ENCODE measurements around the gene SCO2.

The SCO2 gene

DNA sequence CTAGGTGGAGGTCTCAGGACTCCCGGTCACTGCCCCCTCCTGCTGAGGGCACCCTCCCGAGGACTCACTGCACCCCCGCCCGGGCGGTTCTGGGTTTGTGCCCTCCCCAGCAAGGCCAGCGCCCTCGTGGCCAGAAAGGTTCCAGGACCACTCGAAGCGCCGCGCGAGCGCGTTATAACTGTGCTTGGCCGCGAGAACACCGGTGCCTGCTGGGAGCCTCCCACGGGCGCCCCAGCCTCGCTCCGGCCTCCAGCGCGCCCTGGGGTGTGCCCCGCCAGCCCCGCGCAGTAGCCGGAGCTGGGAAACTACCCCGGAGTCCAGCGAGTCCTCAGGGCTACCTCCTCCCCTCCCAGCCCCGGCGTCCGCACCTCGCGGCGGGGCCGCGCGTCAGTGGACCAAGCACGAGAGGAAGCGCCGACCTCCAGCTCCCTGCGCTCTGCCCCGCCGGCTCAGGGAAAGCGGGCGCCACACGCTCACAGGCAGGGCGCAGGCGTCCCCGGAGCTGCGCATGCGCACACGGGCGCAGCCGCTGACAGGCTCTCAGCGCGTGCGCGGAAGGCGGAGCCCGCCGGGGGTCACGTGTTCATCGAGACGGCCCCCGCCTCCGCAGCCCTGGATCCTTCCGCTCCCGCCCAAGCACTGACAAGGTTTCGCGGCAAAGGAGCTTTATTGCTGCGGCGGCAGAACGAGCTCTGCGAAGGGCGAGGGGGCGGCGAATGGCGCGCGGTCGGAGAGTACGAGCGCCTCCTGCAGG, at the start of gene SCO2:
Gene SCO2, minus strand, starts transcription at position 495 of the 754 bp plus-strand sequence. CDS start 1,187 bp downstream, outside the sequence.
- DNase-seq, result peak; percentile 69

DNA sequence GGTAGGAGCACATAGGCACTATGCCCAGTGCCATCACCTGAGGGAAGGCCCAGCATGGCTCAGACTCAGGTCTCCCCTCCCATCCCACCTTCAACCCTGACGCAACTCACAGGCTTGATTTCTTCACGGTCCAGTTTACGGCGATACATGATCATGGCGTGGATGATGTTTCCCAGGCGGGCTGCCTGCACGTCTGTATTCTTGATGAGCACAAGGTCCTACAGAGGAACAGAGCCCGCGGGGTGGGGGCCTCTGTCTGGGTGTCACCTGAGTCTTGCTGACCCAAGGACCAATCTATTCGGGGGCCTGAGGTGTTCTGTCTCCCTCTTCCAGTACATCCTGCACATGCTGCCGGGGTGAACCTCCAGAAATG, 49.0 kb upstream of the SCO2 start:
- no peak for DNase-seq

DNA sequence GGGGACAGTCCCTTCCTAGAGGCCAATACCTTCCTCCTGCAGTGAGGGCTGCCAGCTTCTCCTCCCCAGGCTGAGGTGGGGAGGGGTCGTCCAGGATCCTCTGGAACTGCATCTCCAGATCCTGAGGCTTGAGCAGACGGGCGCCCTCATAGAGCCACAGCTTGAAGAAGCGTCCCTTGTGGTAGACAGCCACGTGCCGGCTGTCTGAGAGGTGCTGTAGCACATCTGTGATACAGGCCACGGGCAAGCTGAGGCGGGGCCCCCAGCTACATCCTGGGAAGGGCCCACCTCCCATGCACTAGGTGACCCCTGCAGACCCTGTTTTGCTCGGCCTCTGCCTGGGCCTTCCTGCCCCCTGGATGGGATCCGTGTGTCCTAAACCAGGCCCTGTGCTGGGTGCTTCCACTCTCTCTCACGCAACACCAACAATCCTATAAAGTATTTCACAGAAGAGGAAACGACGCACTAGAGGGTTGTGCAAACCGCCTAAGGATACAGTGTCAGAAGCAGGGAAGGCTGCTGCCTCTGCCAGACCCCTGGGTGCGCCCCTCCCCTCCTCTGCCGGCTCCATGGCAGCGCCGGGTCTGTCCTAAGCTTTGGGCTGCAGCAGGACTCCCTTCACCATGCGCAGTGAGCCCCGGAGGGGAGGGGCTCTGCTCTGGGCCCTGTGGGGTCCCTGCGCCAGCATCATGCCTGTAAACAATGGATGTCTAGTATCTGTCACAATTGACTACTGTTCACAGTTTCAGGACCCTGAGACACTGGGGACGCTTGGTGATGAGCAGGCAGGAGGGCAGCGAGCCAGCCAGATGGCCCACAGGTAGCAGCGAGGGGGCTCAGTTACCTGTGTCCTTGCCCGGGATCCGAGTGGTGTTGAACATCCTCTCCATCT, 48.3 kb upstream of the SCO2 start:
- DNase-seq, result no peak

DNA sequence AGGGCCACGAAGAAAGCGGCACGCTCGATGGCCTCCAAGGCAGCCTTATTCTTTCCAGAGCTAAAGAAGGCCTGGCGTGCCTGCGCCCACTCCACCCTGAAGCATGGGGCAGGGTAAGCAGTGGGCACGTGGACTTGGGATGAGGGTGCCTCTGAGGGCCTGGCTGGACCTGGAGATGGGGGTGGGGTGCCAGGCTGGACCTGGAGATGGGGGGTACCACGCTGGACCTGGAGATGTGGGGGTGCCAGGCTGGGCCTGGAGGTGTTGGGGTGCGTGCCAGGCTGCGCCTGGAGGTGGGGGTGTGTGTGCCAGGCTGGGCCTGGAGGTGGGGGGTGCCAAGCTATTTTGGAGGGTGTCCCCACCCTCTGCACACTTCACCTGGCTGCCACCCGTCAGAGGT, 47.6 kb upstream of the SCO2 start:
- DNase-seq, result no peak

- DNase-seq, result no peak
These were observed 46.1 kb upstream of the SCO2 start for GRCh38 chr22:50571264-50572175.

- DNase-seq, result no peak
These were observed 45.5 kb upstream of the SCO2 start for GRCh38 chr22:50570861-50571260.

- DNase-seq, result no peak
These were observed 44.6 kb upstream of the SCO2 start for GRCh38 chr22:50569896-50570535.

DNA sequence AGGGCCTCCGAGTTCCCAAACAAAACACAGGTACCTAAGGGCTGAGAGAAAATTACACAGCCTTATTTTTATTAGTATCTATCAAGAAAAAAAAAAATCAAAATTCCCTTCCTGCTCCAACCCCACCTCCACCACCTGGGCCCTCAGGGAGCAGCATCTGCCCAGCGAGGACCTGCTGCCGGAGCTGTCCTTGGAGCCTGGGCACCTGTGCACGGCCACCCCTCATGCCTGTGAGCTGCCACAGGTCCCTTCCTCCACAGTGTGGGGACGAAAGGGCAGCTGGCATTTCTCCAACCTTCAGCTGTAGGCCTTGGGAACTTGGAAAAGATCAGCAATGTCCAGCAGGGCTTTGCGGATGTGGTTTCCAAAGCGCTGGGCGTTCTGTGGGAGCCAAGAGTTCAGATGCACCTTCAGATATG, 43.7 kb upstream of the SCO2 start:
- no peak for DNase-seq

GRCh38 chr22:50568626-50569025, 43.2 kb upstream of the SCO2 start:
- no peak for DNase-seq

GRCh38 chr22:50567721-50568252, 42.4 kb upstream of the SCO2 start:
- DNase-seq, result no peak

GRCh38 chr22:50564289-50564688, 38.9 kb upstream of the SCO2 start:
- DNase-seq, result no peak

GRCh38 chr22:50563413-50564160, 38.2 kb upstream of the SCO2 start:
- no peak for DNase-seq

- DNase-seq, result peak; percentile 47
These were observed 37.4 kb upstream of the SCO2 start, which contains the start of gene SYCE3 for GRCh38 chr22:50562523-50563412. SYCE3 (minus strand) TSS chr22:50562919; CDS start chr22:50556405, 6,514 bp downstream.

DNA sequence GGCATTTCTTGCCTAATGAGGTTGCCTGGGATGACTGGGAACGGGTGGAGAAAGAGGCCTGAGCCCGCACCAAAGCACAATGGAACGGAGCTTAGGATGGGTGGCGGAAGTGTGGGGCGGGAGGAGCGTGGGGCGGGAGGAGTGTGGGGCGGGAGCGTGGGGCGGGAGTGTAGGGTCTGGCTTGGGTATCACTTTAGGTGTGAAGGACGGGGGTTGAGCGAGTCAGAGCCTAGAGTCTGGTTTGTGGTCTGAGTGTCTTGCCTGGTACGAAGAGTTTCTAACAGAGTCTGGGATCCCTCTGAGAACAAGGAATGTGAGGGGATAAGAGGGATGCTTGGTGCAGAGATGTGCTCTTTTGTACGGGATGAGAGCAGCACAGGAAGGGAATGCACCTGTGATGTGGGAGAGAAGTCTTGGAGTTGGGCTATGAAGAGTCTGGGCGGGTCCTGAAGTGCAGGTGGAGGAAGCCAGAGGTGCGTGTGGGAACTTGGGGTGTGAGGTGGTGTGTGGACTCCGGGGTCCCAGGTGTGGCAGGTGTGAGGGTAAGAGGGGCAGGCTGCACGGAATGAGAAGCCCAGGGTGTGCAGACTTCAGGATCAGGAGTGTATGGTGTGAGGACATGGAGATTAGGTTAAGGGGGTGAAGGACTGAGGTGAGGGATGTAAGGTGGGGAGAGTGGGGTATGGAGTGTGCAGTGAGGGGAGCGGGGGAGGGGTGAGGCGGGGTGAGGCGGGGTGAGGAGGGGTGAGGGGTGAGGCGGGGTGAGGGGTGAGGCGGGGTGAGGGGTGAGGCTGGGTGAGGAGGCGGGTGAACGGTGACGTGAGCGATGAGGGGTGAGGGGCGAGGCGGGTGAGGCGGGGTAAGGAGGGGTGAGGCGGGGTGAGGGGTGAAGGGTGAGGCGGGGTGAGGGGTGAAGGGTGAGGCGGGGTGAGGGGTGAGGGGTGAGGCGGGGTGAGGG, 36.3 kb upstream of the SCO2 start:
- no peak for DNase-seq

- DNase-seq, result no peak
These were observed 34.6 kb upstream of the SCO2 start for GRCh38 chr22:50560034-50560433.

DNA sequence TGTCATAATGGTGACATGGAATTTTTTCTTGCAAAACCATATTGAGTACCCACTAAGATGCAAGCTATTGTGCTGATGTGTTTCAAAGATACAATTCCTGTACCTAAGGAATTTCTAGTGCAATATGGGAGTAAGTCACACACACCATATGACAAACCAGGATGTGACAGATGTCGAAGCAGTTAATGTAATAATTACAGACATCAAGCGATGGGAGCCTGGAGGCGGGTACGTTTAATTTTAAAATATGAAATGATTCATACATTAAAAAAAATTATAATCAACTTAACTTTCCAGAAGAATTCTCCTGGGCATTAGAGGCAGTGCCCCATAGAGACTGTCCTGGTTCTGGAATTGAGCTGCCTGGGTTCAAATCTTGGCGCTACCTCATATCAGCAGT, 31.3 kb upstream of the SCO2 start:
- no peak for DNase-seq

GRCh38 chr22:50553310-50553709, 27.9 kb upstream of the SCO2 start:
- DNase-seq, result no peak

GRCh38 chr22:50551160-50551752, 25.9 kb upstream of the SCO2 start:
- DNase-seq, result no peak

DNA sequence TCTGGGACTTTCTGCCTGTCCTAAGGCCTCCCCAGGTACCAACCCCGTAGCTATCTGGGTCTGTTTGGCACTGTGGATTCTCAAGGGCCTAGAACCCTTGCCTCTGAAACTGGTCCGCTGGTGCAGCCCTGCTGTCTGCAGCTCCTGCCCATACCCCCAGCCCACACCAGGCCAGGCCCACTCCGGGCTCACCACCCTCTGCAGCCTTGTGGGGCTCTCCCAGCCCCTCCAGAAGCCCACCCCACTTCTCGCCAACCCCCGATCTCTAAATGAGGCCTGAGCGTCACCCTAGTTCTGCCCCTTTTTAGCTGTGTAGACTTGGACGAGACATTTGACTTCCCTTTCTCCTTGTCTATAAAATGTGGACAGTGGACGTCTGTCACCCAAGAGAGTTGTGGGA, 25.0 kb upstream of the SCO2 start:
- DNase-seq, result no peak

Measured in NCI-H2081 treated with DMSO at 0.1 percent for 48 hours (cell line).